HG03025 (cell line): ENCODE data around the gene HOMER1.

Experiments
- ATAC-seq: cut with Tn5 transposase; IDR thresholded peaks from one replicate; pipeline ENCODE4 v1.9.1; 2021; ENCODE audit warnings: mild to moderate bottlenecking, moderate library complexity; ENCODE audit not compliant: unreplicated experiment, low FRiP score

Gene HOMER1

GRCh38 chr5:79333852-79334557 lies 179.9 kb downstream of the HOMER1 start:
- no peak for ATAC-seq

GRCh38 chr5:79330071-79330470 lies 183.9 kb downstream of the HOMER1 start:
- ATAC-seq, result no peak

GRCh38 chr5:79329453-79329852 lies 184.5 kb downstream of the HOMER1 start:
- ATAC-seq, result no peak
